DND-41 (cell line): ENCODE results near the gene ZMYND12.

Source experiments
- ATAC-seq: fragments of 200-7000 bp; cut with Tn5 transposase; 3 replicates; pipeline ENCODE4 v1.9.1; 2021; ENCODE audit warnings: low read depth; ENCODE audit not compliant: insufficient read depth
- DNase-seq: peaks from one replicate; pipeline ENCODE4 v3.0.0-alpha.2; 2020
- H2AFZ ChIP-seq: 2 replicates; pipeline ENCODE4 v1.6.0; 2012; ENCODE audit warnings: low read depth, low read length
- H3K27ac ChIP-seq: 2 replicates; pipeline ENCODE4 v1.5.1; 2012; ENCODE audit warnings: low read length, inconsistent platforms
- H3K27me3 ChIP-seq: fragments of 200-600 bp; sonication (generic); 2 replicates; pipeline ENCODE4 v1.6.0; 2012; ENCODE audit warnings: low read length, mild to moderate bottlenecking, inconsistent platforms; ENCODE audit not compliant: insufficient read depth, poor library complexity
- H3K36me3 ChIP-seq: 2 replicates; pipeline ENCODE4 v1.5.1; 2012; ENCODE audit warnings: low read length, inconsistent platforms; ENCODE audit not compliant: insufficient read depth
- H3K4me1 ChIP-seq: 2 replicates; pipeline ENCODE4 v1.5.1; 2012; ENCODE audit warnings: mild to moderate bottlenecking, low read length; ENCODE audit not compliant: insufficient read depth
- H3K4me2 ChIP-seq: 2 replicates; pipeline ENCODE4 v1.6.0; 2012; ENCODE audit warnings: mild to moderate bottlenecking, moderate library complexity, low read length, inconsistent platforms; ENCODE audit not compliant: insufficient read depth
- H3K4me3 ChIP-seq, 2 experiments: fragments of 200-600 bp in 1 of 2; shearing (Covaris generic) in 1 of 2; 2 replicates each; pipeline ENCODE4 v1.5.1; 2012 to 2016; ENCODE audit warnings: inconsistent platforms in 2 of 2, low read length in 2 of 2, mild to moderate bottlenecking in 2 of 2, low read depth in 1 of 2, moderate library complexity in 1 of 2
- H3K79me2 ChIP-seq: 2 replicates; pipeline ENCODE4 v1.6.0; 2012; ENCODE audit warnings: low read length, inconsistent platforms; ENCODE audit not compliant: insufficient read depth
- H3K9ac ChIP-seq: 2 replicates; pipeline ENCODE4 v1.6.0; 2012; ENCODE audit warnings: low read depth, mild to moderate bottlenecking, inconsistent platforms, low read length, moderate library complexity
- H3K9me3 ChIP-seq: 2 replicates; pipeline ENCODE4 v1.5.1; 2012; ENCODE audit warnings: low read length, moderate library complexity, mild to moderate bottlenecking, inconsistent platforms; ENCODE audit not compliant: insufficient read depth, severe bottlenecking
- H4K20me1 ChIP-seq: 2 replicates; pipeline ENCODE4 v1.6.0; 2012; ENCODE audit warnings: low read length; ENCODE audit not compliant: insufficient read depth
- CTCF ChIP-seq: IDR thresholded peaks from 2 replicates; pipeline ENCODE4 v1.5.1; 2012; ENCODE audit warnings: borderline replicate concordance, low read length, moderate library complexity, mild to moderate bottlenecking; ENCODE audit not compliant: poor library complexity, severe bottlenecking; ENCODE audit errors: extremely low read depth
- EZH2 ChIP-seq: IDR thresholded peaks from 3 replicates; pipeline ENCODE4 v1.6.1; 2012; ENCODE audit warnings: borderline replicate concordance, low read depth, mild to moderate bottlenecking, moderate library complexity, low read length, inconsistent platforms; ENCODE audit not compliant: severe bottlenecking

ZMYND12 gene

GRCh38 chr1:42427240-42427639, 28.6 kb downstream of the ZMYND12 start:
- no peaks in the 10 kb centered on the region for H3K79me2 ChIP-seq
- H3K4me1 ChIP-seq: no peaks in the 10 kb centered on the region
- no peak overlapping the region for H3K9ac ChIP-seq
- H3K27ac ChIP-seq: no peak overlapping the region
- DNase-seq: no peak
- no peak overlapping the region for H3K4me2 ChIP-seq
- TF ChIP-seq CTCF (no peak), EZH2 (no peak)
- H3K36me3 ChIP-seq: no peaks in the 10 kb centered on the region
- H3K9me3 ChIP-seq: no peaks in the 10 kb centered on the region
- no peak for ATAC-seq
- no peak overlapping the region for H2AFZ ChIP-seq
- no peaks in the 10 kb centered on the region for H4K20me1 ChIP-seq
- H3K27me3 ChIP-seq: no peaks in the 10 kb centered on the region
- no peak overlapping the region for H3K4me3 ChIP-seq

- Histone ChIP-seq H3K4me1 (no peaks in the 10 kb centered on the region), H4K20me1 (no peaks in the 10 kb centered on the region), H3K4me2 (no peak overlapping the region), H3K36me3 (no peaks in the 10 kb centered on the region), H3K79me2 (no peaks in the 10 kb centered on the region), H3K27me3 (no peaks in the 10 kb centered on the region), H3K9ac (no peak overlapping the region), H3K9me3 (no peaks in the 10 kb centered on the region), H3K4me3 (no peak overlapping the region), H2AFZ (no peak overlapping the region), H3K27ac (no peak overlapping the region)
- TF ChIP-seq EZH2 (no peak), CTCF (no peak)
- DNase-seq: no peak
- no peak for ATAC-seq
These were observed 31.6 kb downstream of the ZMYND12 start for GRCh38 chr1:42424201-42424600.

GRCh38 chr1:42423681-42424080, 32.1 kb downstream of the ZMYND12 start:
- no peak for ATAC-seq
- no peak for TF ChIP-seq EZH2
- no peak for TF ChIP-seq CTCF
- Histone ChIP-seq H3K4me2 (no peak overlapping the region), H3K9ac (no peak overlapping the region), H4K20me1 (no peaks in the 10 kb centered on the region), H3K9me3 (no peaks in the 10 kb centered on the region), H3K27me3 (no peaks in the 10 kb centered on the region), H2AFZ (no peak overlapping the region), H3K27ac (no peak overlapping the region), H3K79me2 (no peaks in the 10 kb centered on the region), H3K36me3 (no peaks in the 10 kb centered on the region), H3K4me1 (no peaks in the 10 kb centered on the region), H3K4me3 (no peak overlapping the region)
- DNase-seq: no peak

- Histone ChIP-seq H3K79me2 (no peaks in the 10 kb centered on the region), H3K27ac (no peak overlapping the region), H3K9ac (no peak overlapping the region), H2AFZ (no peak overlapping the region), H3K9me3 (no peaks in the 10 kb centered on the region), H3K36me3 (no peaks in the 10 kb centered on the region), H3K27me3 (no peaks in the 10 kb centered on the region), H3K4me2 (no peak overlapping the region), H4K20me1 (no peaks in the 10 kb centered on the region), H3K4me1 (no peaks in the 10 kb centered on the region), H3K4me3 (no peak overlapping the region)
- no peak for DNase-seq
- TF ChIP-seq CTCF (no peak), EZH2 (no peak)
- ATAC-seq: no peak
These were observed 33.1 kb downstream of the ZMYND12 start for GRCh38 chr1:42422737-42423136.
